HepG2 (cell line): ENCODE data around the gene DNM3. TPM values are rescaled to one million over a fixed set of nuclear protein-coding genes. Genes with fewer than 3 reads are reported as not detected.

Experiments
- ATAC-seq: fragments of 200-7000 bp; cut with Tn5 transposase; 3 replicates; pipeline ENCODE4 v1.9.1; 2020; ENCODE audit warnings: mild to moderate bottlenecking, moderate library complexity
- BruUV-seq: library from RNA; stranded (reverse); fragments of 400-500 nt; replicated peaks from 2 replicates; lab custom pipeline; 2021; lab: Mats Ljungman, UMichigan
- CTCF ChIA-PET: fragments of 300-600 bp; formaldehyde crosslinking; extraction: SDS; loops from one replicate; lab custom pipeline; 2021; ENCODE audit warnings: low total read pairs, inconsistent platforms, low intra/inter-chr PET ratio; lab: Yijun Ruan, JAX
- POLR2A ChIA-PET: fragments of 350-600 bp; sonication (Branson Sonifier 250); formaldehyde crosslinking; loops from one replicate; lab custom pipeline; 2020; ENCODE audit warnings: antibody characterized with exemption, inconsistent platforms; lab: Yijun Ruan, JAX
- DNase-seq: peaks from one replicate; pipeline ENCODE4 v3.0.0-alpha.2; 2015; ENCODE audit warnings: low spot score
- FAIRE-seq: peaks from 3 replicates; lab custom pipeline; 2011; peaks lifted over from hg19 to GRCh38; lab: Jason Lieb, UNC
- H2AFZ ChIP-seq: one replicate; pipeline ENCODE4 v1.6.1; 2011; ENCODE audit warnings: low read length, inconsistent platforms
- H3K27ac ChIP-seq: fragments of 300-600 bp; 3 replicates; pipeline ENCODE4 v1.8.0; 2011; ENCODE audit warnings: mixed run types, mild to moderate bottlenecking, mixed read lengths, low read length, inconsistent platforms; ENCODE audit not compliant: insufficient read depth; ENCODE audit errors: extremely low read length
- H3K27me3 ChIP-seq, 2 experiments: fragments of 200-600 bp in 1 of 2; 2 replicates in 1 of 2; 3 replicates in 1 of 2; pipeline versions ENCODE4 v1.6.0 to v1.8.0; 2011; ENCODE audit warnings: low read length in 2 of 2, mild to moderate bottlenecking in 2 of 2, moderate library complexity in 2 of 2, inconsistent platforms in 1 of 2; ENCODE audit not compliant: insufficient read depth in 2 of 2, control insufficient read depth in 1 of 2
- H3K36me3 ChIP-seq, 2 experiments: fragments of 200-600 bp in 1 of 2; replicated peaks in 1 of 2; 2 replicates in 1 of 2; 3 replicates in 1 of 2; pipeline versions ENCODE4 v1.5.1 to v1.8.0; 2011; ENCODE audit warnings: low read length in 2 of 2, inconsistent platforms in 1 of 2; ENCODE audit not compliant: insufficient read depth in 2 of 2, control insufficient read depth in 1 of 2
- H3K4me1 ChIP-seq: 2 replicates; pipeline ENCODE4 v1.5.1; 2012; ENCODE audit warnings: low read length, inconsistent platforms; ENCODE audit not compliant: insufficient read depth
- H3K4me2 ChIP-seq: 2 replicates; pipeline ENCODE4 v1.6.0; 2011; ENCODE audit warnings: low read depth, low read length, inconsistent platforms
- H3K4me3 ChIP-seq, 3 experiments: fragments of 200-600 bp in 1 of 3; sonication (generic), shearing (Covaris generic) in 1 of 3; replicated peaks in 1 of 3; 2 replicates each; pipeline ENCODE4 v1.5.1; 2011 to 2016; ENCODE audit warnings: low read length in 3 of 3, inconsistent platforms in 2 of 3, low read depth in 2 of 3, mild to moderate bottlenecking in 2 of 3, control low read depth in 1 of 3, mixed read lengths in 1 of 3; ENCODE audit not compliant: insufficient read depth in 1 of 3
- H3K79me2 ChIP-seq: one replicate; pipeline ENCODE4 v1.6.1; 2011; ENCODE audit warnings: low read length, inconsistent platforms; ENCODE audit not compliant: insufficient read depth
- H3K9ac ChIP-seq: 2 replicates; pipeline ENCODE4 v1.6.0; 2011; ENCODE audit warnings: mild to moderate bottlenecking, low read depth, low read length, inconsistent platforms; ENCODE audit not compliant: insufficient read depth
- H3K9me3 ChIP-seq: 2 replicates; pipeline ENCODE4 v1.5.1; 2012; ENCODE audit warnings: mild to moderate bottlenecking, low read length
- H4K20me1 ChIP-seq: 2 replicates; pipeline ENCODE4 v1.6.0; 2011; ENCODE audit warnings: inconsistent platforms, mild to moderate bottlenecking, low read length, moderate library complexity; ENCODE audit not compliant: insufficient read depth
- ATF1 ChIP-seq: IDR thresholded peaks from 2 replicates; pipeline ENCODE4 v1.6.1; 2016; ENCODE audit warnings: mild to moderate bottlenecking, control low read depth
- GATA4 ChIP-seq: sonication (generic); IDR thresholded peaks from 2 replicates; pipeline ENCODE4 v1.6.1; 2016; ENCODE audit warnings: antibody characterized with exemption, low read depth, borderline replicate concordance
- KLF15 ChIP-seq: sonication (generic); formaldehyde crosslinking; IDR thresholded peaks from 2 replicates; pipeline ENCODE4 v1.8.1; 2023; ENCODE audit warnings: borderline replicate concordance, mild to moderate bottlenecking, inconsistent platforms, missing genetic modification reagents, mixed read lengths
- NPAS2 ChIP-seq: sonication (generic); formaldehyde crosslinking; IDR thresholded peaks from 2 replicates; pipeline ENCODE4 v1.8.0; 2022; ENCODE audit warnings: mild to moderate bottlenecking, missing genetic modification reagents, borderline replicate concordance
- RCOR2 ChIP-seq: IDR thresholded peaks from 2 replicates; pipeline ENCODE4 v1.6.1; 2016; ENCODE audit warnings: missing biosample characterization, missing genetic modification reagents
- TBX3 ChIP-seq: fragments of 450-650 bp; IDR thresholded peaks from 2 replicates; pipeline ENCODE4 v1.6.1; 2017; ENCODE audit warnings: antibody characterized with exemption, mild to moderate bottlenecking, inconsistent platforms, borderline replicate concordance
- ZBTB7B ChIP-seq: sonication (generic); formaldehyde crosslinking; IDR thresholded peaks from 2 replicates; pipeline ENCODE4 v1.4.0; 2020; ENCODE audit warnings: missing genetic modification reagents
- ZNF317 ChIP-seq: sonication (generic); formaldehyde crosslinking; IDR thresholded peaks from 2 replicates; pipeline ENCODE4 v1.5.0; 2020; ENCODE audit warnings: mild to moderate bottlenecking, missing genetic modification reagents
- ZNF510 ChIP-seq: sonication (generic); formaldehyde crosslinking; IDR thresholded peaks from 2 replicates; pipeline ENCODE4 v1.4.0; 2020; ENCODE audit warnings: low read depth, mild to moderate bottlenecking, missing genetic modification reagents
- WGBS: methylation state at CpG from one replicate; pipeline ENCODE4 v1.1.6; 2017; ENCODE audit warnings: low lambda C conversion rate; 5-methylcytosine and 5-hydroxymethylcytosine counted together
- in situ Hi-C: cut with HindIII; loops from 2 replicates; pipeline ENCODE4 v1.10.0; 2017; ENCODE audit warnings: low pct_unique_long_range_greater_than_20kb; ENCODE audit not compliant: extremely low pct_ligation_motif_present
- intact Hi-C: fragments of 100-400 bp; cut with micrococcal nuclease; formaldehyde crosslinking; loops from one replicate; pipeline ENCODE4 v1.10.0; 2022; ENCODE audit not compliant: unreplicated experiment
- polyA plus RNA-seq, 8 experiments: library from polyadenylated mRNA; depleted of rRNA in 3 of 8; stranded (reverse) in 7 of 8; unstranded in 1 of 8; fragments of >200 nt; fragmentation: Illumina TruSeq in 4 of 8; extraction: Trizol in 4 of 8; gene quantifications; 2 replicates each; pipeline versions ENCODE4 v1.2.1 to v1.2.3, GENCODE V29; 2011 to 2016; ENCODE audit warnings: low read depth in 4 of 8, missing spikeins in 1 of 8, mixed read lengths in 1 of 8; ENCODE audit not compliant: insufficient read depth in 1 of 8
- total RNA-seq, 5 experiments: library from RNA; depleted of rRNA; stranded (reverse); fragments of >200 nt; fragmentation: Illumina TruSeq; extraction: Trizol; gene quantifications; 2 replicates each; pipeline ENCODE4 v1.2.3, GENCODE V29; 2016; ENCODE audit warnings: low read depth in 1 of 5
- TF ChIP-seq, protein P1 (sequence below): sonication (generic); formaldehyde crosslinking; IDR thresholded peaks from 2 replicates; pipeline ENCODE4 v1.5.0; 2020; ENCODE audit warnings: mild to moderate bottlenecking, missing genetic modification reagents
- TF ChIP-seq, protein P2 (sequence below): sonication (generic); formaldehyde crosslinking; IDR thresholded peaks from 2 replicates; pipeline ENCODE4 v1.5.1; 2020; ENCODE audit warnings: missing genetic modification reagents, mild to moderate bottlenecking, borderline replicate concordance
- TF ChIP-seq, protein P3 (sequence below): sonication (generic); formaldehyde crosslinking; IDR thresholded peaks from 2 replicates; pipeline ENCODE4 v1.8.0; 2023; ENCODE audit warnings: mild to moderate bottlenecking, missing genetic modification reagents
- TF ChIP-seq, protein P4 (sequence below): sonication (generic); formaldehyde crosslinking; IDR thresholded peaks from 2 replicates; pipeline ENCODE4 v1.5.0; 2020; ENCODE audit warnings: missing genetic modification reagents

The DNM3 gene
- total and polyA plus RNA-seq, 2 of the 13 experiments (the other 11 are each of a cell fraction or from before 2014, with no cell fraction given) = 0.05 TPM; not detected in 1

DNA sequence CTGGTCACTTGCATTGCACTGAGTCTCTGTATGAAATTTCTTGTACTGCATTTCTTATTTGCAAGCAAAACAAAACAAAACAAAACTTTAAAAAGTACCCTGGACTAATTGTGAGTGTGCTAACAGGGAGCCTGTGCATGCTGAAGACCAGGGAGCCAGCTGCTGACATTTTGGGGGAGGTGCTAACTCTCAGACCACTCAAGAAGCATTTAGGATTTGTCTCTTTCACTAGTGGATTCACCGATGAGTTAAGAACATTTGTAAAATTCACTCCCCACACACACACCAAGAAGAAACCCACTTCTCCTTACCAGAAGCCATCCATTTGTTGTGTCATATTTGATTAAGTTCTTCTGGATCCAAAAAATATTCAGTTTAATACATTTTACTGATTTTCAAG, 483.5 kb downstream of the DNM3 start:
- Histone ChIP-seq H3K27me3 (0 out of 5 replicates have a peak, but pooled peaks cover 0 to 7% of the 10 kb centered on the region in 2 experiments), H3K4me3 (no peak overlapping the region), H3K79me2 (no peaks in the 10 kb centered on the region), H2AFZ (no peak overlapping the region), H3K9ac (no peak overlapping the region), H3K27ac (no peak overlapping the region), H3K4me1 (no peaks in the 10 kb centered on the region), H3K4me2 (no peak overlapping the region), H4K20me1 (no peaks in the 10 kb centered on the region)
- 87% methylated on average over 1 of the region's 1 CpG for WGBS
- ATAC-seq (no peak), DNase-seq (no peak)
- POLR2A ChIA-PET = no interaction called here
- BruUV-seq = no TSS peak
- no peak for TF ChIP-seq ZBTB7B (CRISPR knock-in tag)
- TF ChIP-seq, protein P1, sequence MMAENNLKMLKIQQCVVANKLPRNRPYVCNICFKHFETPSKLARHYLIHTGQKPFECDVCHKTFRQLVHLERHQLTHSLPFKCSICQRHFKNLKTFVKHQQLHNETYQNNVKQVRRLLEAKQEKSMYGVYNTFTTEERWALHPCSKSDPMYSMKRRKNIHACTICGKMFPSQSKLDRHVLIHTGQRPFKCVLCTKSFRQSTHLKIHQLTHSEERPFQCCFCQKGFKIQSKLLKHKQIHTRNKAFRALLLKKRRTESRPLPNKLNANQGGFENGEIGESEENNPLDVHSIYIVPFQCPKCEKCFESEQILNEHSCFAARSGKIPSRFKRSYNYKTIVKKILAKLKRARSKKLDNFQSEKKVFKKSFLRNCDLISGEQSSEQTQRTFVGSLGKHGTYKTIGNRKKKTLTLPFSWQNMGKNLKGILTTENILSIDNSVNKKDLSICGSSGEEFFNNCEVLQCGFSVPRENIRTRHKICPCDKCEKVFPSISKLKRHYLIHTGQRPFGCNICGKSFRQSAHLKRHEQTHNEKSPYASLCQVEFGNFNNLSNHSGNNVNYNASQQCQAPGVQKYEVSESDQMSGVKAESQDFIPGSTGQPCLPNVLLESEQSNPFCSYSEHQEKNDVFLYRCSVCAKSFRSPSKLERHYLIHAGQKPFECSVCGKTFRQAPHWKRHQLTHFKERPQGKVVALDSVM (CRISPR knock-in tag) = no peak
- TF ChIP-seq GATA4 = no peak
- no peak for TF ChIP-seq ZNF317 (CRISPR knock-in tag)
- TF ChIP-seq, protein P2, sequence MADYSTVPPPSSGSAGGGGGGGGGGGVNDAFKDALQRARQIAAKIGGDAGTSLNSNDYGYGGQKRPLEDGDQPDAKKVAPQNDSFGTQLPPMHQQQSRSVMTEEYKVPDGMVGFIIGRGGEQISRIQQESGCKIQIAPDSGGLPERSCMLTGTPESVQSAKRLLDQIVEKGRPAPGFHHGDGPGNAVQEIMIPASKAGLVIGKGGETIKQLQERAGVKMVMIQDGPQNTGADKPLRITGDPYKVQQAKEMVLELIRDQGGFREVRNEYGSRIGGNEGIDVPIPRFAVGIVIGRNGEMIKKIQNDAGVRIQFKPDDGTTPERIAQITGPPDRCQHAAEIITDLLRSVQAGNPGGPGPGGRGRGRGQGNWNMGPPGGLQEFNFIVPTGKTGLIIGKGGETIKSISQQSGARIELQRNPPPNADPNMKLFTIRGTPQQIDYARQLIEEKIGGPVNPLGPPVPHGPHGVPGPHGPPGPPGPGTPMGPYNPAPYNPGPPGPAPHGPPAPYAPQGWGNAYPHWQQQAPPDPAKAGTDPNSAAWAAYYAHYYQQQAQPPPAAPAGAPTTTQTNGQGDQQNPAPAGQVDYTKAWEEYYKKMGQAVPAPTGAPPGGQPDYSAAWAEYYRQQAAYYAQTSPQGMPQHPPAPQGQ = no peak
- TF ChIP-seq, protein P3, sequence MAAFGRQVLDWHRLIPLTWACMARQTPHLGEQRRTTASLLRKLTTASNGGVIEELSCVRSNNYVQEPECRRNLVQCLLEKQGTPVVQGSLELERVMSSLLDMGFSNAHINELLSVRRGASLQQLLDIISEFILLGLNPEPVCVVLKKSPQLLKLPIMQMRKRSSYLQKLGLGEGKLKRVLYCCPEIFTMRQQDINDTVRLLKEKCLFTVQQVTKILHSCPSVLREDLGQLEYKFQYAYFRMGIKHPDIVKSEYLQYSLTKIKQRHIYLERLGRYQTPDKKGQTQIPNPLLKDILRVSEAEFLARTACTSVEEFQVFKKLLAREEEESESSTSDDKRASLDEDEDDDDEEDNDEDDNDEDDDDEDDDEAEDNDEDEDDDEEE (CRISPR knock-in tag) = no peak
- no peak for TF ChIP-seq KLF15
- TF ChIP-seq ZNF510 (CRISPR knock-in tag) = no peak
- no peak for TF ChIP-seq NPAS2
- TF ChIP-seq RCOR2 (CRISPR knock-in tag) = no peak
- TF ChIP-seq TBX3 = no peak
- TF ChIP-seq, protein P4, sequence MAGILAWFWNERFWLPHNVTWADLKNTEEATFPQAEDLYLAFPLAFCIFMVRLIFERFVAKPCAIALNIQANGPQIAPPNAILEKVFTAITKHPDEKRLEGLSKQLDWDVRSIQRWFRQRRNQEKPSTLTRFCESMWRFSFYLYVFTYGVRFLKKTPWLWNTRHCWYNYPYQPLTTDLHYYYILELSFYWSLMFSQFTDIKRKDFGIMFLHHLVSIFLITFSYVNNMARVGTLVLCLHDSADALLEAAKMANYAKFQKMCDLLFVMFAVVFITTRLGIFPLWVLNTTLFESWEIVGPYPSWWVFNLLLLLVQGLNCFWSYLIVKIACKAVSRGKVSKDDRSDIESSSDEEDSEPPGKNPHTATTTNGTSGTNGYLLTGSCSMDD = no peak
- TF ChIP-seq ATF1 = no peak
- TF ChIP-seq, all 625 proteins: peak for 0
- no peak for FAIRE-seq
- CTCF ChIA-PET = no interaction called here
- Histone ChIP-seq H3K36me3 (no peaks in the 10 kb centered on the region), H3K9me3 (no peaks in the 10 kb centered on the region)
- intact Hi-C loops = no loop called here
- in situ Hi-C loops = no loop called here
